PC-3 (cell line): Measurements from ENCODE around the gene SLC39A8. TPM values are rescaled to one million over a fixed set of nuclear protein-coding genes. Genes with fewer than 3 reads are reported as not detected.

ENCODE experiments used
- ATAC-seq: fragments of 200-7000 bp; cut with Tn5 transposase; 2 replicates; pipeline ENCODE4 v1.9.1; 2020; ENCODE audit warnings: mild to moderate bottlenecking, moderate library complexity
- BruUV-seq: library from RNA; stranded (reverse); fragments of 400-500 nt; replicated peaks from 2 replicates; lab custom pipeline; 2021; lab: Mats Ljungman, UMichigan
- CTCF ChIA-PET: fragments of 300-600 bp; sonication (Branson Sonifier 250); formaldehyde crosslinking; loops from one replicate; lab custom pipeline; 2022; ENCODE audit warnings: antibody characterized with exemption; lab: Charles Lee
- POLR2A ChIA-PET: fragments of 300-600 bp; sonication (Branson Sonifier 250); formaldehyde crosslinking; loops from one replicate; lab custom pipeline; 2022; ENCODE audit warnings: antibody characterized with exemption; ENCODE audit not compliant: unreplicated experiment; lab: Charles Lee
- DNase-seq: peaks from one replicate; pipeline ENCODE4 v3.0.0-alpha.2; 2015
- H2AFZ ChIP-seq: fragments of 300-600 bp; sonication (generic); 2 replicates; pipeline ENCODE4 v1.6.0; 2016; ENCODE audit warnings: antibody characterized with exemption, low read length
- H3F3A ChIP-seq: fragments of 300-600 bp; sonication (generic); one replicate; pipeline ENCODE4 v1.6.0; 2017; ENCODE audit warnings: antibody characterized with exemption, low read length, control low read depth, mild to moderate bottlenecking; ENCODE audit not compliant: unreplicated experiment
- H3K27ac ChIP-seq: fragments of 300-600 bp; sonication (generic); 2 replicates; pipeline ENCODE4 v1.5.1; 2016; ENCODE audit warnings: mild to moderate bottlenecking, low read length
- H3K27me3 ChIP-seq: fragments of 300-600 bp; sonication (generic); 2 replicates; pipeline ENCODE4 v1.6.1; 2016; ENCODE audit warnings: low read length, mixed read lengths
- H3K36me3 ChIP-seq: fragments of 300-600 bp; sonication (generic); 2 replicates; pipeline ENCODE4 v1.6.1; 2016; ENCODE audit warnings: low read depth, mixed run types, low read length, mixed read lengths
- H3K4me1 ChIP-seq: fragments of 300-600 bp; sonication (generic); 2 replicates; pipeline ENCODE4 v1.5.1; 2016; ENCODE audit warnings: low read length; ENCODE audit not compliant: insufficient read depth
- H3K4me2 ChIP-seq: fragments of 300-600 bp; sonication (generic); 2 replicates; pipeline ENCODE4 v1.6.0; 2016; ENCODE audit warnings: low read length
- H3K4me3 ChIP-seq: fragments of 300-600 bp; sonication (generic); 2 replicates; pipeline ENCODE4 v1.5.1; 2016; ENCODE audit warnings: mild to moderate bottlenecking, low read length, mixed read lengths
- H3K79me2 ChIP-seq: fragments of 300-600 bp; sonication (generic); 2 replicates; pipeline ENCODE4 v1.6.1; 2017; ENCODE audit warnings: low read length, mixed read lengths
- H3K9ac ChIP-seq: fragments of 300-600 bp; sonication (generic); 2 replicates; pipeline ENCODE4 v1.6.0; 2016; ENCODE audit warnings: mild to moderate bottlenecking, low read length
- H3K9me2 ChIP-seq: fragments of 300-600 bp; sonication (generic); replicated peaks from 2 replicates; pipeline ENCODE4 v1.6.1; 2016; ENCODE audit warnings: mixed run types, low read length, mixed read lengths
- H3K9me3 ChIP-seq: fragments of 300-600 bp; sonication (generic); 2 replicates; pipeline ENCODE4 v1.6.1; 2016; ENCODE audit warnings: low read length, mixed read lengths
- H4K20me1 ChIP-seq: fragments of 300-600 bp; sonication (generic); 2 replicates; pipeline ENCODE4 v1.6.1; 2016; ENCODE audit warnings: low read length, mixed read lengths
- CTCF ChIP-seq: fragments of 300-600 bp; sonication (generic); conservative IDR thresholded peaks from 2 replicates; pipeline ENCODE4 v1.5.1; 2017; ENCODE audit warnings: antibody characterized with exemption, low read depth, mild to moderate bottlenecking, low read length
- EZH2 ChIP-seq: fragments of 300-600 bp; sonication (generic); IDR thresholded peaks from one replicate; pipeline ENCODE4 v1.6.1; 2017; ENCODE audit warnings: antibody characterized with exemption, mild to moderate bottlenecking, low read length; ENCODE audit not compliant: unreplicated experiment
- EZH2phosphoT487 ChIP-seq: fragments of 300-600 bp; sonication (generic); IDR thresholded peaks from 2 replicates; pipeline ENCODE4 v1.6.1; 2018; ENCODE audit warnings: mild to moderate bottlenecking, antibody characterized with exemption, low read length, borderline replicate concordance
- intact Hi-C: fragments of 100-400 bp; cut with micrococcal nuclease; formaldehyde crosslinking; loops from 2 replicates; pipeline ENCODE4 v1.9.0; 2023
- total RNA-seq: library from RNA; depleted of rRNA; stranded (reverse); fragments of >200 nt; gene quantifications from 2 replicates; pipeline ENCODE4 v1.2.3, GENCODE V29; 2014

SLC39A8 gene
- total RNA-seq, 1 experiment from 2014 or later: 19.5 TPM

DNA sequence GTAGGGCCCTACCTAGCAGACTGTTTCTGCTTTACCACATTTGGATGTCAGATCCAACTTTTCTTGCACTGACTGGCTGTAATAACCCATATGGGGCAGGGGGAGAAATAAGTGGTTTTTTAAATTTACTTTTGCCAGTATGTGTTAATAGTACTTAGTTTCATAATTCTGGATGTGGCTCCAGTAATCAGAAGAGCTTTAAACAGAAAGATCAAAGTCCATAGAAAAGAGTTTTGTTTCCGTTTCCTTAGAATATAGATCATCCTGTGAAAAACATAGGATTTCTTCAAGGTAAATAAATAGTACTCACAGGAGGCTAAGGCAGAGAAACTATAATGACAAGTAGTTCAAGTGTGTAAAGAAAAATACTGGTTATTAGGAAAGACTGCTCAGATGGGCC, 85.6 kb downstream of the SLC39A8 start:
- H3K27ac ChIP-seq: no peak overlapping the region
- no peak overlapping the region for H3K9ac ChIP-seq
- H3K9me2 ChIP-seq: no peaks in the 10 kb centered on the region
- H2AFZ ChIP-seq: no peak overlapping the region
- intact Hi-C loops: loop anchor here (5.0 to 10.0 kb wide), 6 partner anchors 282 to 1085 kb away; partner anchors contain the start of genes BANK1 and PPP3CA
- BruUV-seq: no TSS peak
- CTCF ChIA-PET: no interaction called here
- no peaks in the 10 kb centered on the region for H3K9me3 ChIP-seq
- H3K79me2 ChIP-seq: no peaks in the 10 kb centered on the region
- DNase-seq (no peak), ATAC-seq (no peak)
- no peaks in the 10 kb centered on the region for H3K36me3 ChIP-seq
- no peaks in the 10 kb centered on the region for H3K27me3 ChIP-seq
- POLR2A ChIA-PET: no interaction called here
- no peak for TF ChIP-seq EZH2
- no peaks in the 10 kb centered on the region for H4K20me1 ChIP-seq
- no peak overlapping the region for H3K4me3 ChIP-seq
- no peaks in the 10 kb centered on the region for H3F3A ChIP-seq
- H3K4me2 ChIP-seq: no peak overlapping the region
- H3K4me1 ChIP-seq: peaks cover 7% of the 10 kb centered on the region

DNA sequence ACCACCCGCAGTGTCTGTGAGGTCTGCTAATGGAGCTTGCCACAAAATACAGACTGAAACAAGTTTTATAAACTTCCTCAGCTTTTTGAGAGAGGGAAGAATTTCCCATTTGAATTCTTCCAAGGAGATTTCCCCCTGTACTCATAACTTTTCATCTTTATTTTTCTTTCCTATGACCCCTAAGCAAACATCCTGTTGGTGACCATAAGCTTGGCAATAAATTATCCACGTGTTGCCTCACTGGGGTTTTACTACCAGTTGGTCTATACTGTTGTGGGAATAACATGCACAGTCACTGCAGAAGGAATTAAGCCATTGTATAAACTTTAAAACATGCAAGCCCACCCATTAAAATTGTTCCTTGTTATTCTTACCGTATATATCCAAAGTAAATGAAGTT, 86.2 kb downstream of the SLC39A8 start:
- H3K4me2 ChIP-seq: no peak overlapping the region
- H3K79me2 ChIP-seq: no peaks in the 10 kb centered on the region
- H2AFZ ChIP-seq: no peak overlapping the region
- H3K9me2 ChIP-seq: no peaks in the 10 kb centered on the region
- no peaks in the 10 kb centered on the region for H3K36me3 ChIP-seq
- H3K4me1 ChIP-seq: peaks cover 7% of the 10 kb centered on the region
- H3K9ac ChIP-seq: no peak overlapping the region
- ATAC-seq: no peak
- TF ChIP-seq EZH2phosphoT487: no peak
- no peak for TF ChIP-seq EZH2
- no peak for TF ChIP-seq CTCF
- H3K4me3 ChIP-seq: no peak overlapping the region
- no peaks in the 10 kb centered on the region for H3K27me3 ChIP-seq
- BruUV-seq: no TSS peak
- no peaks in the 10 kb centered on the region for H3F3A ChIP-seq
- H3K9me3 ChIP-seq: no peaks in the 10 kb centered on the region
- no peak overlapping the region for H3K27ac ChIP-seq
- no peaks in the 10 kb centered on the region for H4K20me1 ChIP-seq
- POLR2A ChIA-PET: no interaction called here
- DNase-seq: peak; percentile 9
- intact Hi-C loops: no loop called here
- CTCF ChIA-PET: no interaction called here

- BruUV-seq: no TSS peak
- Histone ChIP-seq H3K4me2 (no peak overlapping the region), H3K9me2 (no peaks in the 10 kb centered on the region), H3K9me3 (no peaks in the 10 kb centered on the region), H3F3A (no peaks in the 10 kb centered on the region), H3K9ac (no peak overlapping the region), H3K4me3 (no peak overlapping the region), H3K79me2 (no peaks in the 10 kb centered on the region), H3K27me3 (no peaks in the 10 kb centered on the region), H3K36me3 (no peaks in the 10 kb centered on the region), H2AFZ (no peak overlapping the region), H3K27ac (no peak overlapping the region), H4K20me1 (no peaks in the 10 kb centered on the region), H3K4me1 (no peaks in the 10 kb centered on the region; the same call in 1 of the 2 replicates)
- ChIA-PET POLR2A (no interaction called here), CTCF (no interaction called here)
- TF ChIP-seq EZH2phosphoT487: no peak
- TF ChIP-seq CTCF: no peak
- TF ChIP-seq EZH2: no peak
- ATAC-seq (no peak), DNase-seq (no peak)
- intact Hi-C loops: no loop called here
Measured at GRCh38 chr4:102256321-102256720, 89.0 kb downstream of the SLC39A8 start.
